ENCODE measurements around the gene ZNF546. TPM values are rescaled to one million over a fixed set of nuclear protein-coding genes. Genes with fewer than 3 reads are reported as not detected.

The ZNF546 gene
- total RNA-seq, 1 experiment from 2014 or later, result 1.1 TPM

DNA sequence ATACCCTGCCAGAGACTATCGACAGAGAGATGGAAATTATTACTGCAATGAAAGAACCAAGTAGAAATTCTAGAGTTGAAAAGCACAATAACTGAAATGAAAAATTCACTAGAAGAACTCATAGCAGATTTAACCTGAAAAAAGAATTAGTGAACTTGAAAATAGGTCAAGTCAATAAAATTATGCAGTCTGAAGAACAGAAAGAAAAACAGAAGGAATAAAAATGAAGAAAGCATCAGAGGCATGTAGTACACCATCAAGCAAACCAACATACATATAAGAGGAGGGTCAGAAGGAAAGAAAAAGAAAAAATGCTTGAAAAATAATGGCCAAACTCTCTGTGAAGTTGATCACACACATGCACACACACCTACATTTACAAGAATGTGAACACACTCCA is 62.8 kb downstream of the ZNF546 start:
- Mint-ChIP-seq H3K4me3 (no peak overlapping the region), H3K4me1 (peaks cover 8% of the 10 kb centered on the region), H3K9me3 (peaks cover 51% of the 10 kb centered on the region), H3K27me3 (ENCODE audit: low read depth) (peaks cover 27% of the 10 kb centered on the region), H3K36me3 (peaks cover 9% of the 10 kb centered on the region), H3K27ac (no peak overlapping the region)
- ATAC-seq, result no peak
- no peak for DNase-seq (ENCODE audit: low spot score)
- ChIA-PET CTCF (no interaction called here), POLR2A (no interaction called here)
- TF ChIP-seq STAT6 (CRISPR knock-in tag; conservative IDR thresholded peaks at IDR 0.05; ENCODE audit: low read depth), result no peak
- TF ChIP-seq GRHL2 (CRISPR knock-in tag; IDR thresholded peaks at IDR 0.05; ENCODE audit: insufficient replicate concordance, severe bottlenecking), result no peak

DNA sequence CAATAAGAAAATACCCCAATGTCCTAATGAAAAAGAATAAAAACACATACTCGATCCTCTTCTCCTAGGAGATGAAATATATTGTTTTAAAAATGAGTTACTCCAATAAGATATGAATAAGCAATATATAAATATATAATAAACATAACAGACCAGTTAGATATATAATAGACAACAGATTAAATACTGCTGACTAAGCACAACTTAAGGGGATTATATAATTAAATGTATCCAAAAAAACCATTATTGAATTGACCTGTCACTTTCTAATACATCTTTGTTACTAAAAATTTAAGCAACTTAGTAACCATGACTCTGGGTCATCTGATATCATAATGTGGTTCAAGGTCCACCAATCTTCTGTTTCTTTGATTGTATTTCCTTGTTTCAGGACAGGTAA is 73.2 kb downstream of the ZNF546 start:
- TF ChIP-seq CREB1 (CRISPR knock-in tag; IDR thresholded peaks at IDR 0.05), result no peak
- TF ChIP-seq ZNF423 (CRISPR knock-in tag; IDR thresholded peaks at IDR 0.05), result no peak
- TF ChIP-seq, protein P1, sequence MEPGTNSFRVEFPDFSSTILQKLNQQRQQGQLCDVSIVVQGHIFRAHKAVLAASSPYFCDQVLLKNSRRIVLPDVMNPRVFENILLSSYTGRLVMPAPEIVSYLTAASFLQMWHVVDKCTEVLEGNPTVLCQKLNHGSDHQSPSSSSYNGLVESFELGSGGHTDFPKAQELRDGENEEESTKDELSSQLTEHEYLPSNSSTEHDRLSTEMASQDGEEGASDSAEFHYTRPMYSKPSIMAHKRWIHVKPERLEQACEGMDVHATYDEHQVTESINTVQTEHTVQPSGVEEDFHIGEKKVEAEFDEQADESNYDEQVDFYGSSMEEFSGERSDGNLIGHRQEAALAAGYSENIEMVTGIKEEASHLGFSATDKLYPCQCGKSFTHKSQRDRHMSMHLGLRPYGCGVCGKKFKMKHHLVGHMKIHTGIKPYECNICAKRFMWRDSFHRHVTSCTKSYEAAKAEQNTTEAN (CRISPR knock-in tag; IDR thresholded peaks at IDR 0.05), result no peak
- TF ChIP-seq, protein P2, sequence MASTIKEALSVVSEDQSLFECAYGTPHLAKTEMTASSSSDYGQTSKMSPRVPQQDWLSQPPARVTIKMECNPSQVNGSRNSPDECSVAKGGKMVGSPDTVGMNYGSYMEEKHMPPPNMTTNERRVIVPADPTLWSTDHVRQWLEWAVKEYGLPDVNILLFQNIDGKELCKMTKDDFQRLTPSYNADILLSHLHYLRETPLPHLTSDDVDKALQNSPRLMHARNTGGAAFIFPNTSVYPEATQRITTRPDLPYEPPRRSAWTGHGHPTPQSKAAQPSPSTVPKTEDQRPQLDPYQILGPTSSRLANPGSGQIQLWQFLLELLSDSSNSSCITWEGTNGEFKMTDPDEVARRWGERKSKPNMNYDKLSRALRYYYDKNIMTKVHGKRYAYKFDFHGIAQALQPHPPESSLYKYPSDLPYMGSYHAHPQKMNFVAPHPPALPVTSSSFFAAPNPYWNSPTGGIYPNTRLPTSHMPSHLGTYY (CRISPR knock-in tag; IDR thresholded peaks at IDR 0.05), result no peak
- TF ChIP-seq JUN (CRISPR knock-in tag; IDR thresholded peaks at IDR 0.05), result no peak
- no peak for TF ChIP-seq STAT6 (CRISPR knock-in tag; conservative IDR thresholded peaks at IDR 0.05; ENCODE audit: low read depth)
- no peak for TF ChIP-seq JAZF1 (CRISPR knock-in tag; IDR thresholded peaks at IDR 0.05)
- TF ChIP-seq, protein P3, sequence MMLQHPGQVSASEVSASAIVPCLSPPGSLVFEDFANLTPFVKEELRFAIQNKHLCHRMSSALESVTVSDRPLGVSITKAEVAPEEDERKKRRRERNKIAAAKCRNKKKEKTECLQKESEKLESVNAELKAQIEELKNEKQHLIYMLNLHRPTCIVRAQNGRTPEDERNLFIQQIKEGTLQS (CRISPR knock-in tag; conservative IDR thresholded peaks at IDR 0.05), result no peak
- no peak for TF ChIP-seq NR1H2 (CRISPR knock-in tag; IDR thresholded peaks at IDR 0.05)
- TF ChIP-seq, protein P4, sequence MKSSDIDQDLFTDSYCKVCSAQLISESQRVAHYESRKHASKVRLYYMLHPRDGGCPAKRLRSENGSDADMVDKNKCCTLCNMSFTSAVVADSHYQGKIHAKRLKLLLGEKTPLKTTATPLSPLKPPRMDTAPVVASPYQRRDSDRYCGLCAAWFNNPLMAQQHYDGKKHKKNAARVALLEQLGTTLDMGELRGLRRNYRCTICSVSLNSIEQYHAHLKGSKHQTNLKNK (CRISPR knock-in tag; IDR thresholded peaks at IDR 0.05), result no peak
- TF ChIP-seq CREM (CRISPR knock-in tag; IDR thresholded peaks at IDR 0.05), result no peak
- TF ChIP-seq, protein P5, sequence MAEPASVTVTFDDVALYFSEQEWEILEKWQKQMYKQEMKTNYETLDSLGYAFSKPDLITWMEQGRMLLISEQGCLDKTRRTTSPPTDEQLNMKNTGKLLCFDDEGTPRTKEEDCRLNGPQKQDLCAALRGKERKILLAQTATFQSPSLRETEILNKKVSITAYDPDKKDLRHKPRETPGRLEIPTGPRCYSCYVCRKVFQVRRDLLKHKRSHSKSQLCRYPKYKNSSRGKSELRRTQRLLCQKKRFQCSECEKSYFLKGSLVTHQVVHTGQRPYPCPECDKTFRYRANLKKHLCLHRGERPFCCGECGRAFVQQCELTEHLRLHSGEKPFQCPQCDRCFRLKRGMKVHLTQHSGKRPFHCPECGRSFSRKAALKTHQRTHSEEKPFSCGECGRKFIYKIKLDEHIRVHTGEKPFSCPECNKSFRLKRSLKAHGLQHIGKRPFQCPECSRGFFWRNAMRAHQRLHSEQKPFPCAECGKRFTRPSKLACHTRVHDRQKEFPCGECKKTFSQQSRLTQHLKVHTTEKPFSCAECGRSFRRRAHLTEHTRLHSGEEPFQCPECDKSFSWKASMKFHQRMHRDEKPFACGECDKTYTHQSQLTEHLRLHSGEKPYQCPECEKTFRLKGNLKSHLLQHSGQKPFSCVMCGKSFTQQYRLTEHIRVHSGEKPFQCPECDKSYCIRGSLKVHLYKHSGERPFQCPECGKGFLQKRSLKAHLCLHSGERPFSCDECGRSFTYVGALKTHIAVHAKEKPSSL (CRISPR knock-in tag; conservative IDR thresholded peaks at IDR 0.05), result no peak
- POLR2A ChIA-PET, result no interaction called here
- ATAC-seq (no peak), DNase-seq (ENCODE audit: low spot score) (no peak)
- Mint-ChIP-seq H3K4me1 (no peaks in the 10 kb centered on the region), H3K9me3 (peaks cover 60% of the 10 kb centered on the region), H3K27me3 (ENCODE audit: low read depth) (no peaks in the 10 kb centered on the region; the same call in 1 of the 2 replicates), H3K4me3 (no peak overlapping the region), H3K36me3 (peaks cover 44% of the 10 kb centered on the region), H3K27ac (no peak overlapping the region)
- CTCF ChIA-PET, result no interaction called here

Other genes with a start within 250 kb of the ZNF546 start
- gene LEUTX, start 218.2 kb upstream of the ZNF546 start, total RNA-seq (2021), result not detected in 3 replicates
- 12.2 to 14.0 TPM (median 13.2 TPM) in 3 replicates for gene DYRK1B, start 162.9 kb upstream of the ZNF546 start, total RNA-seq (2021)
- gene FBL, start 150.7 kb upstream of the ZNF546 start, total RNA-seq (2021), result 576 to 620 TPM (median 610 TPM) in 3 replicates
- gene FCGBP, start 62.4 kb upstream of the ZNF546 start, total RNA-seq (2021), result 2.8 to 4.4 TPM (median 3.5 TPM) in 3 replicates
- gene PSMC4, start 25.9 kb upstream of the ZNF546 start, total RNA-seq (2021), result 96.7 to 105 TPM (median 97.2 TPM) in 3 replicates
- 21.1 to 23.7 TPM (median 22.9 TPM) in 3 replicates for gene ZNF780B, start 59.2 kb downstream of the ZNF546 start, total RNA-seq (2021)
- gene ZNF780A, start 93.9 kb downstream of the ZNF546 start, total RNA-seq (2021), result 14.5 to 20.5 TPM (median 15.9 TPM) in 3 replicates
- 23.5 to 25.5 TPM (median 24.4 TPM) in 3 replicates for gene MAP3K10, start 194.4 kb downstream of the ZNF546 start, total RNA-seq (2021)
- gene TTC9B, start 221.3 kb downstream of the ZNF546 start, total RNA-seq (2021), result 0.23 TPM in 1 of 3 replicates, not detected in the others
- gene CCNP, start 229.6 kb downstream of the ZNF546 start, total RNA-seq (2021), result 0.83 to 2.4 TPM (median 1.9 TPM) in 3 replicates

All from WTC11 (cell line).